Measurements from ENCODE around the gene RETN.

Gene RETN

GRCh38 chr19:7709932-7710460, 41.1 kb downstream of the RETN start:
- DNase-seq (ENCODE audit: low read depth) = no peak

DNA sequence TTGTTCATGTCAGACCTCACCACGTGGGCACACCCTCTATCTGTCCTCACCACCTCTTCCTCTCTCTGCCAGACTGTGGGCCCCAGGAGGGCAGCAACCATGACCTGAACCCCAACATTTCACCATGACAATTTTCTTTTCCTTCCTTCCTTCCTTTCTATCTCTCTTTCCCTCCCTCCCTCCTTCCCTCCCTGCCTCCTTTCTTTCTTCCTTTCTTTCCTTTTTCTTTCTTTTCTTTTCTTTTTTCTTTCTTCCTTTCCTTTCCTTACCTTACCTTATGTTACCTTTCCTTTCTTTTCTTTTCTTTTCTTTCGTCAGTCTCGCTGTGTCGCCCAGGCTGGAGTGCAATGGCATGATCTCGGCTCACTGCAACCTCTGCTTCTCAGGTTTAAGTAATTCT, 41.8 kb downstream of the RETN start:
- DNase-seq (ENCODE audit: low read depth) = no peak

DNA sequence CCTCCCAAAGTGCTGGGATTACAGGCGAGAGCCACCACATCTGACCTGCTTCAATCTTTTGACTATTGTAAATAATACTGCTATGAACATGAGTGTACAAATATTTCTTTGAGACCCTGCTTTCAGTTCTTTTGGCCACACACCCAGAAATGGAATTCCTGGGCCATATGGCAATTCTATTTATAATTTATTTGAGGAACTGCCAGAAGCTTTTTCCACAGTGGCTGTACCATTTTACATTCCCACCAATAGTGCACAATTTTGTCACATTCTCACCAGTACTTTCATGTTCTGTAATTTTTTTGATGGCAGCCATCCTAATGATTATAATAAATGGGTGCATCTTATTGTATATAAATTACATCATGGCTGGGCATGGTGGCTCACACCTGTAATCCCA, 46.8 kb downstream of the RETN start:
- DNase-seq (ENCODE audit: low read depth) = no peak

GRCh38 chr19:7716762-7717161, 47.9 kb downstream of the RETN start:
- DNase-seq (ENCODE audit: low read depth) = no peak

GRCh38 chr19:7718668-7719067, 49.8 kb downstream of the RETN start:
- no peak for DNase-seq (ENCODE audit: low read depth)
